Thyroid gland (tissue), 4 donors: Measurements from ENCODE around the gene NME7. TPM values are rescaled to one million over a fixed set of nuclear protein-coding genes. Genes with fewer than 3 reads are reported as not detected.

Experiments used
- DNase-seq, 2 donors: peaks; one replicate each; pipeline ENCODE4 v3.0.0-alpha.2; 2019
- H3K27ac ChIP-seq, 3 donors: fragments of 200-600 bp; sonication (generic); 1 replicate in 2 of 3; 2 replicates in 1 of 3; pipeline ENCODE4 v1.5.1; 2016 to 2019; ENCODE audit warnings: mild to moderate bottlenecking in 1 of 3, moderate library complexity in 1 of 3
- H3K27me3 ChIP-seq: fragments of 200-600 bp; sonication (generic); one replicate; pipeline ENCODE4 v1.5.1; 2019
- H3K36me3 ChIP-seq, 2 donors: fragments of 200-600 bp; sonication (generic); one replicate each; pipeline ENCODE4 v1.5.1; 2016 to 2019
- H3K4me1 ChIP-seq, 2 donors: fragments of 200-600 bp; sonication (generic); one replicate each; pipeline ENCODE4 v1.5.1; 2017 to 2019
- H3K4me3 ChIP-seq, 3 donors: fragments of 200-600 bp; sonication (generic); replicated peaks in 1 of 3; 1 replicate in 2 of 3; 2 replicates in 1 of 3; pipeline ENCODE4 v1.5.1; 2016; ENCODE audit warnings: mild to moderate bottlenecking in 1 of 3
- H3K9me3 ChIP-seq: fragments of 200-600 bp; sonication (generic); one replicate; pipeline ENCODE4 v1.5.1; 2017
- POLR2A ChIP-seq, 2 donors: fragments of 450-650 bp; IDR thresholded peaks; one replicate each; pipeline ENCODE4 v1.6.1; 2017; ENCODE audit warnings: antibody characterized with exemption in 2 of 2, mild to moderate bottlenecking in 2 of 2, moderate library complexity in 1 of 2
- WGBS, 2 donors: methylation state at CpG; one replicate each; pipeline ENCODE4 v1.1.5; 2017; 5-methylcytosine and 5-hydroxymethylcytosine counted together
- intact Hi-C: fragments of 100-400 bp; cut with DNase I; formaldehyde crosslinking; loops from one replicate; pipeline ENCODE4 v1.15.1; 2023
- total RNA-seq, 4 donors: library from RNA; depleted of rRNA; stranded (reverse); fragments of >200 nt; gene quantifications; one replicate each; pipeline ENCODE4 v1.2.3, GENCODE V29; 2016
- TF ChIP-seq, protein P1 (sequence below), 6 experiments: fragments of 200-600 bp in 3 of 6; fragments of 450-650 bp in 3 of 6; sonication (generic) in 3 of 6; IDR thresholded peaks; one replicate each; pipeline ENCODE4 v1.5.1; 2016 to 2019; ENCODE audit warnings: antibody characterized with exemption in 6 of 6, mild to moderate bottlenecking in 2 of 6, inconsistent platforms in 1 of 6, moderate library complexity in 1 of 6

Gene NME7
- total RNA-seq, 4 donors from 2014 or later, result 26.3 to 44.9 (median 36.4) TPM

DNA sequence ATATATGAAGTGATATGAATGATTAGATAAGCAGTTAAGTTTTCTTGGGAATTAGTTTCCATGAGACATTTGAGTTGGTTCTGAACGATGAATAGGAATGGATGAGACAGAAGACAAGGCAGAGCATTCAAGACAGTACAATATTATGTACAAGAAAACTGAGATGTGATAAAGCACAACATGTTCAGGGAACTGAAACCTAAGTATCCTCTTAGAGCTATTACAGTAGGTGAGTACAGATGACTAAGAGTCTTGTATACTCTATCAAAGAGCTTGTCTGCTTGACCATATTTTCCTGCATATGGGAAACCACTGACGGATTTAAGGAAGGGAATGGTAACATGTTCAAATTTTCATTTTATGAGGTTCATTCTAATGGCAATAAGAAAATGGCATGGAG is 61.6 kb downstream of the NME7 start:
- 93 to 98% methylated on average over 2 of the region's 2 CpGs for WGBS, 2 donors
- Histone ChIP-seq H3K27ac (no peak overlapping the region), H3K4me1 (peaks cover 0 to 1% of the 10 kb centered on the region in 2 donors)

GRCh38 chr1:169305356-169305755 is 62.2 kb downstream of the NME7 start:
- no peak overlapping the region for H3K4me3 ChIP-seq
- DNase-seq, result no peak
- H3K27ac ChIP-seq, result no peak overlapping the region
- intact Hi-C loops, result no loop called here
- H3K4me1 ChIP-seq, result peaks cover 0 to 6% of the 10 kb centered on the region in 2 donors
- 86 to 93% methylated on average over 5 of the region's 5 CpGs for WGBS, 2 donors
- H3K27me3 ChIP-seq, result no peaks in the 10 kb centered on the region
- no peaks in the 10 kb centered on the region for H3K9me3 ChIP-seq
- no peak for TF ChIP-seq POLR2A (IDR thresholded peaks at IDR 0.05)
- TF ChIP-seq, protein P1, sequence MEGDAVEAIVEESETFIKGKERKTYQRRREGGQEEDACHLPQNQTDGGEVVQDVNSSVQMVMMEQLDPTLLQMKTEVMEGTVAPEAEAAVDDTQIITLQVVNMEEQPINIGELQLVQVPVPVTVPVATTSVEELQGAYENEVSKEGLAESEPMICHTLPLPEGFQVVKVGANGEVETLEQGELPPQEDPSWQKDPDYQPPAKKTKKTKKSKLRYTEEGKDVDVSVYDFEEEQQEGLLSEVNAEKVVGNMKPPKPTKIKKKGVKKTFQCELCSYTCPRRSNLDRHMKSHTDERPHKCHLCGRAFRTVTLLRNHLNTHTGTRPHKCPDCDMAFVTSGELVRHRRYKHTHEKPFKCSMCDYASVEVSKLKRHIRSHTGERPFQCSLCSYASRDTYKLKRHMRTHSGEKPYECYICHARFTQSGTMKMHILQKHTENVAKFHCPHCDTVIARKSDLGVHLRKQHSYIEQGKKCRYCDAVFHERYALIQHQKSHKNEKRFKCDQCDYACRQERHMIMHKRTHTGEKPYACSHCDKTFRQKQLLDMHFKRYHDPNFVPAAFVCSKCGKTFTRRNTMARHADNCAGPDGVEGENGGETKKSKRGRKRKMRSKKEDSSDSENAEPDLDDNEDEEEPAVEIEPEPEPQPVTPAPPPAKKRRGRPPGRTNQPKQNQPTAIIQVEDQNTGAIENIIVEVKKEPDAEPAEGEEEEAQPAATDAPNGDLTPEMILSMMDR (IDR thresholded peaks at IDR 0.05), result no peak
- H3K36me3 ChIP-seq, result no peaks in the 10 kb centered on the region

More for the DNA sequence above, 61.6 kb downstream of the NME7 start:
- H3K4me3 ChIP-seq, result no peak overlapping the region
- no peaks in the 10 kb centered on the region for H3K9me3 ChIP-seq
- DNase-seq, result no peak
- H3K36me3 ChIP-seq, result no peaks in the 10 kb centered on the region
- intact Hi-C loops, result no loop called here
- TF ChIP-seq POLR2A (IDR thresholded peaks at IDR 0.05), result no peak
- TF ChIP-seq, protein P1 (IDR thresholded peaks at IDR 0.05), result no peak
- no peaks in the 10 kb centered on the region for H3K27me3 ChIP-seq

DNA sequence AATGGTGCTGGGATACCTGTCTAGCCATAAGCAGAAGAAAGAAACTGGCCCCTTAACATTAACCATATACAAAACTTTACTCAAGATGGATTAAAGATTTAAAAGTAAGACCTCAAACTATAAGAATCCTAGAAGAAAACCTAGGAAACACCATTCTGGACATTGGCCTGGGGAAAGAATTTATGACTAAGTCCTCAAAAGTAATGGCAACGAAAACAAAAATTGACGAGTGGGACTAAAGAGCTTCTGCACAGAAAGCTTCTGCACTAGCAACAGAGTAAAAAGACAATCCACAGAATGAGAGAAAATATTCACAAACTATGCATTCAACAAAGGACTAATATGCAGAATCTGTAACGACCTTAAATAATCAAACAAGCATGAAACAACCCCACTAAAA is 66.7 kb downstream of the NME7 start:
- TF ChIP-seq POLR2A (IDR thresholded peaks at IDR 0.05), result no peak
- TF ChIP-seq, protein P1 (IDR thresholded peaks at IDR 0.05), result no peak
- DNase-seq, result no peak
- no peak overlapping the region for H3K4me3 ChIP-seq
- H3K4me1 ChIP-seq, result peaks cover 0 to 6% of the 10 kb centered on the region in 2 donors
- 26 to 41% methylated on average over 3 of the region's 3 CpGs for WGBS, 2 donors
- H3K9me3 ChIP-seq, result no peaks in the 10 kb centered on the region
- no peaks in the 10 kb centered on the region for H3K27me3 ChIP-seq
- no peak overlapping the region for H3K27ac ChIP-seq
- H3K36me3 ChIP-seq, result no peaks in the 10 kb centered on the region
- intact Hi-C loops, result no loop called here

DNA sequence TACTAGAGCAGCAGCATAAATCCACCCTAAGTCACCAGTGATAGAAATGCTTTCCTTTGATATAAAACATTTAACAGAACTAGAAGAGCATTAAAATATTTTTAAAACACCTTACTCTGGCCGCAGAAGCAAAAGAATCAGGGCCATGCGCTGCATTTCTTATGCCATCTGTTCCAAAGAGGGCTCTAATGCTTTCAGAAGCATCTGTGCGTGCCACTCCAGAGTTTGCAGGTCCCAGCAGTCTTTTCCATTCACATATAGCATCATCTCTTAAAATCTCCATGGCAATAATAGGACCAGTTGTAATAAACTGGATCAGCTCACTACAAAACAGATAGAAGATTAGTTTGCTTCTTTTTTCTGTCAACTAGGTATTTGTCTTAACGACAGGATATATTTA is 69.2 kb downstream of the NME7 start:
- Histone ChIP-seq H3K27ac (no peak overlapping the region), H3K9me3 (no peaks in the 10 kb centered on the region), H3K36me3 (no peaks in the 10 kb centered on the region), H3K27me3 (no peaks in the 10 kb centered on the region), H3K4me1 (peaks cover 0 to 6% of the 10 kb centered on the region in 2 donors), H3K4me3 (no peak overlapping the region)
- DNase-seq, result no peak
- intact Hi-C loops, result no loop called here
- no peak for TF ChIP-seq POLR2A (IDR thresholded peaks at IDR 0.05)
- TF ChIP-seq, protein P1 (IDR thresholded peaks at IDR 0.05), result no peak
- 95 to 97% methylated on average over 4 of the region's 4 CpGs for WGBS, 2 donors

DNA sequence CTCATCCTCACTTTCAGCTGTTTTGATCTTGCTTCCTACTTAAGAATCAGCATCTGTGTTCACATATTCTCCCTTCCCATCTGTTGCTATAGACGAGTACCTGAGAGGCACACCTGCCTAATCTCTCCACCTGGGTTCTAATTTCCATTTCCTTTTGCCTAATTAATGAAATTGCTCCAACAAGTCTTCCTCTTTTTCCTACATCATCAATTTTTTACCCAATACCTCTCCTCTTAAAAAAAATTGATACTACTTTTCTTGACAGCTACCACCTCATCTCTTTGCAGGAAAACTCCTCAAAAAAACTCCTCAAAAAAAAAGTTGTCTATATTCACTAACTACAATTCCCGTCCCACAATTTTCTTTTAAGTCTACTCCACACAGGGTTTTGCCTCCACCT is 71.8 kb downstream of the NME7 start:
- H3K4me1 ChIP-seq, result peaks cover 0 to 4% of the 10 kb centered on the region in 2 donors
- H3K27me3 ChIP-seq, result no peaks in the 10 kb centered on the region
- H3K4me3 ChIP-seq, result no peak overlapping the region
- H3K27ac ChIP-seq, result no peak overlapping the region
- no peak for TF ChIP-seq POLR2A (IDR thresholded peaks at IDR 0.05)
- TF ChIP-seq, protein P1 (IDR thresholded peaks at IDR 0.05), result no peak
- no peaks in the 10 kb centered on the region for H3K9me3 ChIP-seq
- DNase-seq, result no peak
- intact Hi-C loops, result no loop called here
- 95 to 96% methylated on average over 2 of the region's 2 CpGs for WGBS, 2 donors
- H3K36me3 ChIP-seq, result no peaks in the 10 kb centered on the region
